Esophagus squamous epithelium (tissue), 4 donors: ENCODE results near the gene FAM53B.

Experiments
- CTCF ChIP-seq, 6 experiments: fragments of 450-650 bp in 4 of 6; fragments of 200-600 bp in 2 of 6; sonication (generic) in 2 of 6; IDR thresholded peaks; one replicate each; pipeline ENCODE4 v1.5.1; 2016 to 2019; ENCODE audit warnings: antibody characterized with exemption in 6 of 6, mild to moderate bottlenecking in 4 of 6, moderate library complexity in 4 of 6
- POLR2A ChIP-seq, 4 donors: fragments of 450-650 bp; IDR thresholded peaks; one replicate each; pipeline ENCODE4 v1.6.1; 2017; ENCODE audit warnings: antibody characterized with exemption in 4 of 4, mild to moderate bottlenecking in 4 of 4, moderate library complexity in 3 of 4

GRCh38 chr10:124732931-124733570 lies 11.1 kb downstream of the FAM53B start:
- TF ChIP-seq CTCF (IDR thresholded peaks at IDR 0.05) (no peak), POLR2A (IDR thresholded peaks at IDR 0.05) (peak in 1 of 4 donors; percentile 20)
